GM19351 (cell line): ENCODE data around the gene STX4.

Source experiments
- ATAC-seq: cut with Tn5 transposase; IDR thresholded peaks from one replicate; pipeline ENCODE4 v1.9.1; 2021; ENCODE audit warnings: mild to moderate bottlenecking, moderate library complexity; ENCODE audit not compliant: unreplicated experiment

The STX4 gene

GRCh38 chr16:31061813-31062440, 28.6 kb downstream of the STX4 start:
- no peak for ATAC-seq

GRCh38 chr16:31063495-31063842, 30.1 kb downstream of the STX4 start:
- ATAC-seq: no peak

GRCh38 chr16:31063843-31064611, 30.7 kb downstream of the STX4 start:
- no peak for ATAC-seq

- ATAC-seq: no peak
Observed at GRCh38 chr16:31064882-31065461, 31.6 kb downstream of the STX4 start.

- ATAC-seq: no peak
Observed at GRCh38 chr16:31067342-31067741, 34.0 kb downstream of the STX4 start.

GRCh38 chr16:31071861-31072260, 38.5 kb downstream of the STX4 start:
- ATAC-seq: no peak

GRCh38 chr16:31072540-31073141, 39.3 kb downstream of the STX4 start:
- peak; percentile 3 for ATAC-seq

- peak; percentile 47 for ATAC-seq
Observed at GRCh38 chr16:31073142-31073969, 40.0 kb downstream of the STX4 start.

- ATAC-seq: peak; percentile 72
Observed at GRCh38 chr16:31073970-31074813, 40.8 kb downstream of the STX4 start, which contains the start of the genes ZNF646 and ZNF668. Gene ZNF646, plus strand, starts transcription at chr16:31074422. Its CDS starts 1,903 bp downstream, at chr16:31076325. Gene ZNF668, minus strand, starts transcription at chr16:31074240. Its CDS starts 9,781 bp downstream, at chr16:31064459.

GRCh38 chr16:31074814-31075183, 41.4 kb downstream of the STX4 start:
- no peak for ATAC-seq

GRCh38 chr16:31076319-31076718, 43.0 kb downstream of the STX4 start:
- ATAC-seq: no peak

GRCh38 chr16:31077024-31077423, 43.7 kb downstream of the STX4 start:
- no peak for ATAC-seq

- no peak for ATAC-seq
Observed at GRCh38 chr16:31077592-31078396, 44.4 kb downstream of the STX4 start.

GRCh38 chr16:31078597-31079341, 45.4 kb downstream of the STX4 start:
- ATAC-seq: no peak

GRCh38 chr16:31079342-31079944, 46.1 kb downstream of the STX4 start:
- ATAC-seq: no peak

- no peak for ATAC-seq
Observed at GRCh38 chr16:31080035-31080629, 46.8 kb downstream of the STX4 start.

- no peak for ATAC-seq
Observed at GRCh38 chr16:31080756-31081419, 47.5 kb downstream of the STX4 start.
